ENCODE measurements around the gene EPC1.

DNA sequence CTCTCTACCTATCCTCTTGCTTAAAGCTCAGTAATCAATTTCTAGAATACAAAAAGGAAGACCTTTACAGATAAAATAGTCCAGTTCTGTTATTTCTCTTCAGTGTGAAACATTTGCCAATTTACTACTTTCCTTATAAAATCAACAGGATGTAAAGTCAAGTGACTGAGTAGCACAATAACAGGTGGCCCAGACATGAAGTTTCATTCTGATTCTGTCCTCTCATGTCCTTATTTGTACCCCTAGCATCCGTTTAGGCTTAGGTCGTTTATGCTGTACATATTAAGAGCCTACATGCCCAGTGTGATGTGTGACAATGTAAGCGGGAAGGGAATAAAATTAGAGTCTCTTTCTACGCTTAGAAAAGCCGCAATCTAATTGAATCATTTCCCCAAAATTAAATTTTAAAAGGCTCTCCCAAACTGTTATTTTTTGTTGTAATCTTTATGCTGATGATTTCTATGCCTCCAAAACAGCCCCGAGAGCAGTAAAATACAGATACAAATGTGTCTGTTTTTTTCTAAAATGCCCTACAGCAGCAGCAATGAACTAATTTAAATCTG lies 29.1 kb downstream of the EPC1 start:
- peak in 1 of 3 donors; percentile 13 for TF ChIP-seq POLR2AphosphoS5 (IDR thresholded peaks at IDR 0.05)
- TF ChIP-seq, protein P1, sequence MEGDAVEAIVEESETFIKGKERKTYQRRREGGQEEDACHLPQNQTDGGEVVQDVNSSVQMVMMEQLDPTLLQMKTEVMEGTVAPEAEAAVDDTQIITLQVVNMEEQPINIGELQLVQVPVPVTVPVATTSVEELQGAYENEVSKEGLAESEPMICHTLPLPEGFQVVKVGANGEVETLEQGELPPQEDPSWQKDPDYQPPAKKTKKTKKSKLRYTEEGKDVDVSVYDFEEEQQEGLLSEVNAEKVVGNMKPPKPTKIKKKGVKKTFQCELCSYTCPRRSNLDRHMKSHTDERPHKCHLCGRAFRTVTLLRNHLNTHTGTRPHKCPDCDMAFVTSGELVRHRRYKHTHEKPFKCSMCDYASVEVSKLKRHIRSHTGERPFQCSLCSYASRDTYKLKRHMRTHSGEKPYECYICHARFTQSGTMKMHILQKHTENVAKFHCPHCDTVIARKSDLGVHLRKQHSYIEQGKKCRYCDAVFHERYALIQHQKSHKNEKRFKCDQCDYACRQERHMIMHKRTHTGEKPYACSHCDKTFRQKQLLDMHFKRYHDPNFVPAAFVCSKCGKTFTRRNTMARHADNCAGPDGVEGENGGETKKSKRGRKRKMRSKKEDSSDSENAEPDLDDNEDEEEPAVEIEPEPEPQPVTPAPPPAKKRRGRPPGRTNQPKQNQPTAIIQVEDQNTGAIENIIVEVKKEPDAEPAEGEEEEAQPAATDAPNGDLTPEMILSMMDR (IDR thresholded peaks at IDR 0.05 in 8 of 11, conservative IDR thresholded peaks at IDR 0.05 in 3 of 11) = no peak
- no peak for TF ChIP-seq POLR2A (IDR thresholded peaks at IDR 0.05)
